CD14-positive monocyte (primary cell): ENCODE measurements around the gene ZBP1. TPM values are rescaled to one million over a fixed set of nuclear protein-coding genes. Genes with fewer than 3 reads are reported as not detected.

Experiments
- DNase-seq, 3 donors: peaks; one replicate each; pipeline ENCODE4 v3.0.0-alpha.2; 2011 to 2022
- H2AFZ ChIP-seq: 2 replicates; pipeline ENCODE4 v1.6.0; 2012; ENCODE audit warnings: mild to moderate bottlenecking, low read depth, low read length, inconsistent platforms; ENCODE audit not compliant: insufficient read depth, poor library complexity, severe bottlenecking
- H3K27ac ChIP-seq, 2 donors: 1 replicate in 1 of 2; 2 replicates in 1 of 2; pipeline ENCODE4 v1.5.1; 2012 to 2013; ENCODE audit warnings: low read length in 2 of 2, control low read depth in 1 of 2, inconsistent platforms in 1 of 2, low read depth in 1 of 2, mild to moderate bottlenecking in 1 of 2
- H3K27me3 ChIP-seq, 2 donors: one replicate each; pipeline versions ENCODE4 v1.6.0 to v1.6.1; 2011 to 2013; ENCODE audit warnings: low read length in 2 of 2; ENCODE audit not compliant: control insufficient read depth in 2 of 2, insufficient read depth in 2 of 2
- H3K36me3 ChIP-seq, 2 donors: replicated peaks in 1 of 2; 1 replicate in 1 of 2; 2 replicates in 1 of 2; pipeline versions ENCODE4 v1.5.1 to v1.6.1; 2012 to 2013; ENCODE audit warnings: low read length in 2 of 2, control low read depth in 1 of 2, inconsistent platforms in 1 of 2, mild to moderate bottlenecking in 1 of 2; ENCODE audit not compliant: insufficient read depth in 2 of 2, control insufficient read depth in 1 of 2
- H3K4me1 ChIP-seq, 2 donors: 1 replicate in 1 of 2; 2 replicates in 1 of 2; pipeline versions ENCODE4 v1.5.1 to v1.6.1; 2012 to 2013; ENCODE audit warnings: low read length in 2 of 2, control low read depth in 1 of 2, inconsistent platforms in 1 of 2, mild to moderate bottlenecking in 1 of 2, moderate library complexity in 1 of 2; ENCODE audit not compliant: insufficient read depth in 2 of 2, control insufficient read depth in 1 of 2
- H3K4me2 ChIP-seq: replicated peaks from 2 replicates; pipeline ENCODE3; 2012; ENCODE audit warnings: low read length, moderate library complexity, mild to moderate bottlenecking; ENCODE audit not compliant: poor library complexity, severe bottlenecking; ENCODE audit errors: extremely low read depth
- H3K4me3 ChIP-seq, 3 experiments: fragments of 200-600 bp in 1 of 3; sonication (generic) in 1 of 3; replicated peaks in 1 of 3; 1 replicate in 2 of 3; 2 replicates in 1 of 3; pipeline ENCODE4 v1.5.1; 2011 to 2013; ENCODE audit warnings: low read length in 3 of 3, mild to moderate bottlenecking in 3 of 3, control low read depth in 2 of 3, low read depth in 2 of 3, inconsistent platforms in 1 of 3, moderate library complexity in 1 of 3
- H3K79me2 ChIP-seq: 2 replicates; pipeline ENCODE4 v1.6.0; 2012; ENCODE audit warnings: mild to moderate bottlenecking, control low read depth, inconsistent platforms, low read length, moderate library complexity; ENCODE audit not compliant: insufficient read depth
- H3K9ac ChIP-seq: 2 replicates; pipeline ENCODE4 v1.6.0; 2017; ENCODE audit warnings: low read length, mild to moderate bottlenecking; ENCODE audit not compliant: insufficient read depth, poor library complexity, severe bottlenecking
- H3K9me3 ChIP-seq, 2 donors: replicated peaks in 1 of 2; 1 replicate in 1 of 2; 2 replicates in 1 of 2; pipeline versions ENCODE4 v1.5.1 to v1.6.1; 2012 to 2013; ENCODE audit warnings: low read length in 2 of 2, control low read depth in 1 of 2; ENCODE audit not compliant: control insufficient read depth in 1 of 2, insufficient read depth in 1 of 2
- H4K20me1 ChIP-seq: 2 replicates; pipeline ENCODE4 v1.6.0; 2012; ENCODE audit warnings: mild to moderate bottlenecking, low read length, control low read depth, moderate library complexity; ENCODE audit not compliant: insufficient read depth
- H3K27ac Mint-ChIP-seq, 7 donors: one replicate each; pipeline ENCODE4 v1.8.0; 2020; ENCODE audit warnings: mild to moderate bottlenecking in 7 of 7, mixed read lengths in 7 of 7, moderate library complexity in 6 of 7, inconsistent platforms in 2 of 7
- H3K27me3 Mint-ChIP-seq, 3 donors: one replicate each; pipeline ENCODE4 v1.8.0; 2021 to 2022; ENCODE audit warnings: low read depth in 3 of 3, mild to moderate bottlenecking in 3 of 3, mixed read lengths in 3 of 3, moderate library complexity in 3 of 3, inconsistent platforms in 1 of 3
- H3K36me3 Mint-ChIP-seq, 2 donors: one replicate each; pipeline ENCODE4 v1.8.0; 2020; ENCODE audit warnings: mixed read lengths in 2 of 2, inconsistent platforms in 1 of 2, mild to moderate bottlenecking in 1 of 2
- H3K4me1 Mint-ChIP-seq: one replicate; pipeline ENCODE4 v1.8.0; 2020; ENCODE audit warnings: mild to moderate bottlenecking, mixed read lengths
- H3K4me3 Mint-ChIP-seq, 2 donors: one replicate each; pipeline ENCODE4 v1.8.0; 2020; ENCODE audit warnings: mild to moderate bottlenecking in 2 of 2, mixed read lengths in 2 of 2, moderate library complexity in 1 of 2
- H3K9me3 Mint-ChIP-seq, 7 donors: one replicate each; pipeline ENCODE4 v1.8.0; 2020 to 2022; ENCODE audit warnings: mixed read lengths in 7 of 7, mild to moderate bottlenecking in 6 of 7, moderate library complexity in 6 of 7, inconsistent platforms in 2 of 7
- CTCF ChIP-seq: fragments of 200-600 bp; IDR thresholded peaks from one replicate; pipeline ENCODE4 v1.8.0; 2022; ENCODE audit warnings: antibody characterized with exemption, mild to moderate bottlenecking
- WGBS: methylation state at CpG from one replicate; pipeline ENCODE4 v1.1.5; 2013; ENCODE audit warnings: missing lambda C conversion rate; ENCODE audit not compliant: insufficient coverage; 5-methylcytosine and 5-hydroxymethylcytosine counted together
- intact Hi-C, 2 donors: fragments of 100-400 bp; cut with micrococcal nuclease; formaldehyde crosslinking; loops; one replicate each; pipeline versions ENCODE4 v1.15.0 to v1.15.1; 2023
- polyA plus RNA-seq, 3 donors: library from polyadenylated mRNA; depleted of rRNA in 1 of 3; unstranded in 2 of 3; stranded (reverse) in 1 of 3; fragments of 300-500 nt in 2 of 3; fragments of >200 nt in 1 of 3; fragmentation: Illumina TruSeq in 2 of 3; gene quantifications; 1 replicate in 2 of 3; 2 replicates in 1 of 3; pipeline ENCODE4 v1.2.3, GENCODE V29; 2012 to 2021

Gene ZBP1
- polyA plus RNA-seq, 3 donors: 2.8 to 25.9 (median 3.0) TPM

DNA sequence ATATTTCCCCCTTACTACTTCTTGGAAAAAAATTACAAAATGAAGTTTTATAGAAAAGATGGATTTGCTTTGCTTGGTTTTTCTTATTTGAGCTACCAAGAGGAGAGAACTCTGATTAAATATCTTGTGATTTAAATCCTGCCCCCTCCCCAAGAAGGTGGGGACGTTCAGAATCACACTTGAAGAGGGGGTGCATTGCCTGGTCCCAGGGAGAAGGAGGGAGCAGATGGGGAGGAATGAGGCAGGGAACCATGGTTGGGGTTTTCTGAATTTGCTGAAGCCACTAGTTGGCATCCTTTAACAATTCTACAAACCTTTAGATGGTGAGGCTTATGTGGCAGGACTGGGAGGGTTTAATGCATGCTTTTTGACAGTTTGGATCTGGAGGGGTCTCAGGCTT is 53.8 kb downstream of the ZBP1 start:
- no peak overlapping the region for H3K9ac ChIP-seq
- no CpG with 5 or more reads among the region's 1 CpG for WGBS
- DNase-seq: no peak

GRCh38 chr20:57564951-57565642 is 55.1 kb downstream of the ZBP1 start:
- H3K4me1 Mint-ChIP-seq: no peaks in the 10 kb centered on the region
- no peaks in the 10 kb centered on the region for H3K36me3 Mint-ChIP-seq
- peaks cover 14 to 22% (median 16%) of the 10 kb centered on the region in 3 donors for H3K27me3 Mint-ChIP-seq
- DNase-seq: no peak
- Histone ChIP-seq H3K27me3 (peaks cover 0 to 4% of the 10 kb centered on the region in 2 donors), H3K79me2 (no peaks in the 10 kb centered on the region), H3K4me3 (no peak overlapping the region), H3K4me2 (no peak overlapping the region), H3K36me3 (no peaks in the 10 kb centered on the region), H3K4me1 (no peaks in the 10 kb centered on the region), H4K20me1 (no peaks in the 10 kb centered on the region), H2AFZ (no peak overlapping the region), H3K9ac (no peak overlapping the region), H3K27ac (no peak overlapping the region), H3K9me3 (no peaks in the 10 kb centered on the region)
- no peak overlapping the region for H3K4me3 Mint-ChIP-seq
- TF ChIP-seq CTCF: no peak
- H3K27ac Mint-ChIP-seq: no peak overlapping the region
- H3K9me3 Mint-ChIP-seq: no peaks in the 10 kb centered on the region
- WGBS: 97% methylated on average over 6 of the region's 11 CpGs
- intact Hi-C loops: no loop called here

More for the DNA sequence above, 53.8 kb downstream of the ZBP1 start:
- H3K4me3 ChIP-seq: no peak overlapping the region
- TF ChIP-seq CTCF: no peak
- H3K36me3 ChIP-seq: no peaks in the 10 kb centered on the region
- peaks cover 0 to 4% of the 10 kb centered on the region in 2 donors for H3K27me3 ChIP-seq
- peaks cover 18 to 23% (median 20%) of the 10 kb centered on the region in 3 donors for H3K27me3 Mint-ChIP-seq
- no peak overlapping the region for H3K27ac ChIP-seq
- no peak overlapping the region for H3K27ac Mint-ChIP-seq
- H2AFZ ChIP-seq: no peak overlapping the region
- H3K79me2 ChIP-seq: no peaks in the 10 kb centered on the region
- no peak overlapping the region for H3K4me2 ChIP-seq
- no peaks in the 10 kb centered on the region for H3K4me1 ChIP-seq
- no peak overlapping the region for H3K4me3 Mint-ChIP-seq
- no peaks in the 10 kb centered on the region for H3K4me1 Mint-ChIP-seq
- H3K9me3 ChIP-seq: no peaks in the 10 kb centered on the region
- H4K20me1 ChIP-seq: no peaks in the 10 kb centered on the region
- intact Hi-C loops: no loop called here
- no peaks in the 10 kb centered on the region for H3K36me3 Mint-ChIP-seq
- no peaks in the 10 kb centered on the region for H3K9me3 Mint-ChIP-seq
